ENCODE results near the gene POLR3A. TPM values are rescaled to one million over a fixed set of nuclear protein-coding genes. Genes with fewer than 3 reads are reported as not detected.

POLR3A gene
- total RNA-seq, 2 experiments from 2014 or later, result 25.2 to 26.7 TPM

GRCh38 chr10:78039743-78040142, 10.4 kb upstream of the POLR3A start:
- no peak for DNase-seq
- H3K27ac Mint-ChIP-seq, result peak overlapping the region; percentile 5
- peaks cover 7% of the 10 kb centered on the region for H3K27me3 Mint-ChIP-seq
- peaks cover 66% of the 10 kb centered on the region for H3K36me3 Mint-ChIP-seq
- no peaks in the 10 kb centered on the region for H3K9me3 Mint-ChIP-seq
- H3K4me3 Mint-ChIP-seq, result peak overlapping the region; percentile 27
- peaks cover 74% of the 10 kb centered on the region for H3K4me1 Mint-ChIP-seq

DNA sequence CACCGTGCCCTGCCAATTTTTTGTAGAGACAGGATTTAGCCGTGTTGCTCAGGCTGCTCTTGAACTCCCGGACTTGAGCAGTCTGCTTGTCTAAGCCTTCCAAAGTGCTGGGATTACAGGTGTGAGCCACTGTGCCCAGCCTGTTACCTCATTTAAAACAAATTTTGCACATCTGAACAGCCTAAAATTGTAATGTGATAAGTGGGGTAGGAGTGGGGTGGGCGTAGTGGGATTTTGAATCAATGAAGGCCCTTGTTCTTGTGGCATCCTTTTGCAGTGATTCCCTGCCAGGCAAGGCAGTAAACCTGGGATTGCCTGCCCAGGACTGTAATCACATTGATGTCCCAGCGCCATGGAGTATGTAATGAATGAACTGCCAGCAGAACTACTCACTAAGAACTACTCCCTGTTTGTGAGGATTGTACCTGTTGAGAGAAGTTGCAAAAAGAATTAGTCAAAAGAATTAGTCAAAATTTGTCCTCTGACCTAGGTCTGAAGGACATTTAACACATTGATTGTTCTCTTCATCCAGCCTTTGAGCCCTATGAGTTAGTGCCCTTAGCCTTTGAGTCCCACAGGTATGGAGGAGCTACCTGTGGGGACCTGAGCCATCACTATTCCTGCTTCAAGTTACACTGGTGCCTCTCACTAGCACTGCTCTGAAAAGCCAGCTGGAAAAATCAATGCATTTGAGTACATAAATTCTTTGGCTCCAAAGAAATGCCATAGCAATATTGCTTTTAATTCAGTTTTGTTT, 9.7 kb upstream of the POLR3A start:
- peaks cover 66% of the 10 kb centered on the region for H3K4me1 Mint-ChIP-seq
- DNase-seq, result no peak
- H3K27ac Mint-ChIP-seq, result peak overlapping the region; percentile 65
- H3K27me3 Mint-ChIP-seq, result peaks cover 7% of the 10 kb centered on the region
- no peaks in the 10 kb centered on the region for H3K9me3 Mint-ChIP-seq
- H3K4me3 Mint-ChIP-seq, result peak overlapping the region; percentile 27
- H3K36me3 Mint-ChIP-seq, result peaks cover 73% of the 10 kb centered on the region

GRCh38 chr10:78038105-78038504, 8.8 kb upstream of the POLR3A start:
- H3K4me3 Mint-ChIP-seq, result peak overlapping the region; percentile 86
- peak overlapping the region; percentile 20 for H3K27ac Mint-ChIP-seq
- peaks cover 63% of the 10 kb centered on the region for H3K4me1 Mint-ChIP-seq
- no peak for DNase-seq
- peaks cover 7% of the 10 kb centered on the region for H3K27me3 Mint-ChIP-seq
- H3K9me3 Mint-ChIP-seq, result no peaks in the 10 kb centered on the region
- peaks cover 74% of the 10 kb centered on the region for H3K36me3 Mint-ChIP-seq

GRCh38 chr10:78035933-78036583, 6.7 kb upstream of the POLR3A start:
- Mint-ChIP-seq H3K9me3 (no peaks in the 10 kb centered on the region), H3K27me3 (peaks cover 1% of the 10 kb centered on the region), H3K27ac (peak overlapping the region; percentile 98), H3K4me1 (peaks cover 51% of the 10 kb centered on the region), H3K36me3 (peaks cover 63% of the 10 kb centered on the region), H3K4me3 (peak overlapping the region; percentile 86)
- no peak for DNase-seq

DNA sequence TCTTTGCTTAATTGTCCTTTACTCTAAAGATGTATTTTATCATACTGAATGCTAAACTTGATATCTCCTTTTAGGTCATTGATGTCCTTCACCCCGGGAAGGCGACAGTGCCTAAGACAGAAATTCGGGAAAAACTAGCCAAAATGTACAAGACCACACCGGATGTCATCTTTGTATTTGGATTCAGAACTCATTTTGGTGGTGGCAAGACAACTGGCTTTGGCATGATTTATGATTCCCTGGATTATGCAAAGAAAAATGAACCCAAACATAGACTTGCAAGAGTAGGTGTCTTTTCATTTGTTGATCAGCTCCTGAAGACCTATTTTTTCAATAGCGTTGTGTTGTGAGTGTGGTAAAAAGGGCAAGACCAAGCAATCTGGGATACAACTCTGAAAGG, 6.1 kb upstream of the POLR3A start:
- Mint-ChIP-seq H3K4me3 (peak overlapping the region; percentile 86), H3K4me1 (peaks cover 45% of the 10 kb centered on the region), H3K27ac (peak overlapping the region; percentile 98), H3K36me3 (peaks cover 57% of the 10 kb centered on the region), H3K27me3 (no peaks in the 10 kb centered on the region), H3K9me3 (no peaks in the 10 kb centered on the region)
- DNase-seq, result no peak

- DNase-seq, result no peak
- peaks cover 56% of the 10 kb centered on the region for H3K36me3 Mint-ChIP-seq
- H3K9me3 Mint-ChIP-seq, result no peaks in the 10 kb centered on the region
- peaks cover 45% of the 10 kb centered on the region for H3K4me1 Mint-ChIP-seq
- peak overlapping the region; percentile 98 for H3K27ac Mint-ChIP-seq
- H3K27me3 Mint-ChIP-seq, result no peaks in the 10 kb centered on the region
- H3K4me3 Mint-ChIP-seq, result peak overlapping the region; percentile 86
Measured at GRCh38 chr10:78035025-78035424, 5.7 kb upstream of the POLR3A start.

- peak; percentile 94 for DNase-seq
- peaks cover 42% of the 10 kb centered on the region for H3K4me1 Mint-ChIP-seq
- H3K27ac Mint-ChIP-seq, result peak within 1 kb of the TSS; percentile 98
- no peaks in the 10 kb centered on the region for H3K9me3 Mint-ChIP-seq
- H3K36me3 Mint-ChIP-seq, result peaks cover 51% of the 10 kb centered on the region
- H3K27me3 Mint-ChIP-seq, result peaks cover 5% of the 10 kb centered on the region
- H3K4me3 Mint-ChIP-seq, result peak within 1 kb of the TSS; percentile 86
Measured at GRCh38 chr10:78033637-78034470, 4.5 kb upstream of the POLR3A start, which contains the start of gene RPS24. Gene RPS24 (plus strand): TSS chr10:78033863. CDS start chr10:78033902, 39 bp downstream.

DNA sequence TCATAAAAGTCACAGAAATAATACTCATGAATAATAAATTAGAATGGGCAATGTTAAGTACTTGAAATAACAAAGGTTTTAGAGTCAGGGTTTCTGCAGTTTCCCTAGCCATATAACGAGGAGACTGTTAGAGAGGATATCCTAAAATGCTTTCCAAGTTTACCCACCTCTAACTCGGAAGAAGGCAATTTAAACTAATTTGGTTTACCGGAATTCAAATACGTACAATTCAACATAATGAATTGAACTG, 4.0 kb upstream of the POLR3A start:
- H3K27ac Mint-ChIP-seq, result peak overlapping the region; percentile 72
- peaks cover 51% of the 10 kb centered on the region for H3K36me3 Mint-ChIP-seq
- H3K27me3 Mint-ChIP-seq, result peaks cover 5% of the 10 kb centered on the region
- peaks cover 40% of the 10 kb centered on the region for H3K4me1 Mint-ChIP-seq
- H3K4me3 Mint-ChIP-seq, result peak overlapping the region; percentile 86
- H3K9me3 Mint-ChIP-seq, result no peaks in the 10 kb centered on the region
- DNase-seq, result no peak

DNA sequence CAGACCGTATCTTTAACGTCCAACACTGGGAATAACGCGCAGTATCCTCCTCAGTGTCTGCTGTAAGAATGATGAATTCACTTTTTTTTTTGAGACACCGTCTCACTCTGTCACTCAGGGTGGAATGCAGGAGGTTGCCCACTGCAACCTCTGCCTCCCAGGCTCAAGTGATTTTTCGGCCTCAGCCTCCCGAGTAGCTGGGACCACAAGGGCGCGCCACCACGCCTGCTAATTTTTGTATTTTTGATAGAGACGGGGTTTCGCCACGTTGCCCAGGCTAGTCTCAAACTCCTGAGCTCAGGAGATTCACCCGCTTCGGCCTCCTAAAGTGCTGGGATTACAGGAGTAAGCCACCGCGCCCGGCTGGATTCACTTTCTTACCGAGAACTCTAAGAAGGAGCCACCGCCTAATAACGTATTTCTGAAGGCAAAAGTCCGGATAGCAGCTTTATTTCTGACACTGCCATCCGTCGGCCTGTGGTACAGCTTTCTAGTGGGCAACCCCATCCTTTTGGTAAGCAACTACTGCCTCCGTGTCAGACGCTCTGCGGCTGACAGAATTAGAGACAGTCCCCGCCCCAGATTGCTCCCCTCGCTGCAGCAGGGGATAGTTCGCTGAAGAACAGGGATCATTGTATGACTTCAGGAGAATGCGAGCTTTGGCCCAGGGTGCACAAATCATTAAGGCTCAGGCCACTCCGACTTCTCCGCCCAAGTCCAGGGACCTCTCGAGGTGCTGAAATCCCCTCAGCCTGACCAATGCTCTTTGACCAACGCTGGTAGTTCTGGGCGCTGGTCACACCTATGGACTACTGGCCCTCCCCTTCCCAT, 662 bp downstream of the POLR3A start:
- Mint-ChIP-seq H3K4me3 (peak overlapping the region; percentile 100), H3K4me1 (peaks cover 25% of the 10 kb centered on the region)

GRCh38 chr10:78025685-78026364, 3.5 kb downstream of the POLR3A start:
- no peak for DNase-seq

More for the DNA sequence above, 662 bp downstream of the POLR3A start:
- no peaks in the 10 kb centered on the region for H3K9me3 Mint-ChIP-seq
- peak overlapping the region; percentile 99 for H3K27ac Mint-ChIP-seq
- H3K27me3 Mint-ChIP-seq, result peaks cover 5% of the 10 kb centered on the region
- H3K36me3 Mint-ChIP-seq, result peaks cover 34% of the 10 kb centered on the region
- no peak for DNase-seq

DNA sequence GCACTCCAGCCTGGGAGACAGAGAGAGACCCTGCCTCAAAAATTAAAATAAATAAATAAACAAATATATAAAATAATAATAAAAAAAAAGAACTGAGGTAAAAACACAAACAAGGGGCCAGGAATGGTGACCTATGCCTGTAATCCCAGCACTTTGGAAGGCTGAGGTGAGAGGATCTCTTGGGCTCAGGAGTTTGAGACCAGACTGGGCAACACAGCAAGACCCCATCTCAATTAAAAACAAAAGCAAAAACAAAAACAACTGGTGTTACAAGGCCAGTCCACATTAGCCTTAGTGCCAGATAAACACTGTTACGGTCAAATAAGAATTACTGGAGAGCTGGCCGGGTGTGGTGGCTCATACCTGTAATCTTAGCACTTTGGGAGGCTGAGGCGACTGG, 5.6 kb downstream of the POLR3A start:
- no peak for DNase-seq
- H3K4me3 Mint-ChIP-seq, result no peak overlapping the region
- no peak overlapping the region for H3K27ac Mint-ChIP-seq
- H3K36me3 Mint-ChIP-seq, result peaks cover 38% of the 10 kb centered on the region
- no peaks in the 10 kb centered on the region for H3K27me3 Mint-ChIP-seq
- H3K4me1 Mint-ChIP-seq, result peaks cover 15% of the 10 kb centered on the region
- no peaks in the 10 kb centered on the region for H3K9me3 Mint-ChIP-seq

More at GRCh38 chr10:78025685-78026364, 3.5 kb downstream of the POLR3A start:
- Mint-ChIP-seq H3K36me3 (peaks cover 45% of the 10 kb centered on the region), H3K27me3 (peaks cover 5% of the 10 kb centered on the region), H3K27ac (no peak overlapping the region), H3K9me3 (no peaks in the 10 kb centered on the region), H3K4me1 (peaks cover 25% of the 10 kb centered on the region), H3K4me3 (no peak overlapping the region)

DNA sequence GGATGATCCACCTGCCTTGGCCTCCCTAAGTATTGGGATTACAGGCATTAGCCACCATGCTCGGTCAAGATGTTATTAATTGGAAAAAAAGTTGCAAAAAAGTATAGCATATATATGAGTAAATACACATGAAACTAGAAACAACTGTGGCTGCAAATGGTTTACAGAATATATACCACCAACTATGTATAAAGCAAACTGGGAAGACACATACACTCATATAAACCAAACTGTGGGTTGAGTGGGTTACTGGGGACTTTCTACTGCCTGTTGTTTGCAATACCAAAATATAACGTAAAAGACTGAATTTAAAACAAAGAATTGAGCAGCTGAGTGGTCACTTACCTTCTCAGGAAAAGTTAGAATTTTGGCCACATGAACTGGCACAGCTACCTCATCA, 8.1 kb downstream of the POLR3A start:
- H3K27me3 Mint-ChIP-seq, result no peaks in the 10 kb centered on the region
- H3K9me3 Mint-ChIP-seq, result no peaks in the 10 kb centered on the region
- H3K4me3 Mint-ChIP-seq, result no peak overlapping the region
- peaks cover 29% of the 10 kb centered on the region for H3K36me3 Mint-ChIP-seq
- DNase-seq, result no peak
- no peaks in the 10 kb centered on the region for H3K4me1 Mint-ChIP-seq
- no peak overlapping the region for H3K27ac Mint-ChIP-seq

GRCh38 chr10:78019264-78019663, 10.1 kb downstream of the POLR3A start:
- Mint-ChIP-seq H3K4me1 (no peaks in the 10 kb centered on the region), H3K36me3 (peaks cover 17% of the 10 kb centered on the region), H3K27me3 (no peaks in the 10 kb centered on the region), H3K27ac (no peak overlapping the region), H3K4me3 (no peak overlapping the region), H3K9me3 (no peaks in the 10 kb centered on the region)
- DNase-seq, result no peak

GRCh38 chr10:78017856-78018255, 11.5 kb downstream of the POLR3A start:
- Mint-ChIP-seq H3K27ac (no peak overlapping the region), H3K36me3 (peaks cover 18% of the 10 kb centered on the region), H3K27me3 (no peaks in the 10 kb centered on the region), H3K4me3 (no peak overlapping the region), H3K9me3 (no peaks in the 10 kb centered on the region), H3K4me1 (no peaks in the 10 kb centered on the region)
- no peak for DNase-seq

Measured in activated naive CD8-positive, alpha-beta T cell treated with anti-CD3 and anti-CD28 coated beads for 36 hours (primary cell).